Stomach (tissue), 9 donors: ENCODE data around the gene PRKN. TPM values are rescaled to one million over a fixed set of nuclear protein-coding genes. Genes with fewer than 3 reads are reported as not detected.

Experiments used
- DNase-seq, 2 donors: peaks; one replicate each; pipeline versions ENCODE4 v3.0.0 to v3.0.0-alpha.2; 2013 to 2019
- H3K27ac ChIP-seq, 5 donors: fragments of 200-600 bp in 4 of 5; sonication (generic) in 4 of 5; one replicate each; pipeline ENCODE4 v1.5.1; 2013 to 2019; ENCODE audit warnings: mild to moderate bottlenecking in 1 of 5, moderate library complexity in 1 of 5
- H3K27me3 ChIP-seq, 3 donors: fragments of 200-600 bp; sonication (generic); one replicate each; pipeline ENCODE4 v1.5.1; 2017 to 2019; ENCODE audit warnings: mixed run types in 1 of 3
- H3K36me3 ChIP-seq, 4 donors: fragments of 200-600 bp; sonication (generic); 1 replicate in 3 of 4; 2 replicates in 1 of 4; pipeline ENCODE4 v1.5.1; 2016 to 2019
- H3K4me1 ChIP-seq, 4 donors: fragments of 200-600 bp; sonication (generic); one replicate each; pipeline ENCODE4 v1.5.1; 2016 to 2019
- H3K4me3 ChIP-seq, 4 donors: fragments of 200-600 bp; sonication (generic) in 3 of 4; one replicate each; pipeline ENCODE4 v1.5.1; 2016 to 2019; ENCODE audit warnings: mild to moderate bottlenecking in 1 of 4
- H3K9me3 ChIP-seq, 4 donors: fragments of 200-600 bp; sonication (generic); one replicate each; pipeline ENCODE4 v1.5.1; 2016 to 2019
- CTCF ChIP-seq, 7 experiments: fragments of 450-650 bp in 4 of 7; fragments of 200-600 bp in 3 of 7; sonication (generic) in 3 of 7; IDR thresholded peaks; one replicate each; pipeline ENCODE4 v1.5.1; 2016 to 2019; ENCODE audit warnings: antibody characterized with exemption in 7 of 7, control low read depth in 2 of 7, mild to moderate bottlenecking in 1 of 7
- EP300 ChIP-seq: sonication (generic); formaldehyde crosslinking; IDR thresholded peaks from one replicate; pipeline ENCODE4 v1.6.1; 2017; ENCODE audit warnings: antibody characterized with exemption
- POLR2A ChIP-seq, 4 donors: fragments of 450-650 bp; IDR thresholded peaks; one replicate each; pipeline ENCODE4 v1.6.1; 2016; ENCODE audit warnings: antibody characterized with exemption in 4 of 4, control low read depth in 2 of 4, mild to moderate bottlenecking in 1 of 4, moderate library complexity in 1 of 4
- POLR2AphosphoS5 ChIP-seq, 3 donors: sonication (generic); formaldehyde crosslinking; IDR thresholded peaks; one replicate each; pipeline ENCODE4 v1.6.1; 2016; ENCODE audit warnings: antibody characterized with exemption in 3 of 3
- WGBS, 5 donors: extraction: QIAGEN DNeasy Blood & Tissue Kit in 3 of 5; methylation state at CpG; one replicate each; pipeline versions ENCODE4 v1.1.5 to v1.1.7; 2013 to 2018; 5-methylcytosine and 5-hydroxymethylcytosine counted together
- intact Hi-C: fragments of 100-400 bp; cut with DNase I; formaldehyde crosslinking; loops from one replicate; pipeline ENCODE4 v1.15.1; 2023; ENCODE audit warnings: low total_unique reads
- polyA plus RNA-seq, 3 donors: library from polyadenylated mRNA; stranded (reverse); fragments of 200-250 nt; gene quantifications; one replicate each; pipeline ENCODE4 v1.2.3, GENCODE V29; 2013
- total RNA-seq, 5 donors: library from RNA; depleted of rRNA; stranded (reverse); fragments of >200 nt; gene quantifications; one replicate each; pipeline versions ENCODE4 v1.1.0 to v1.2.3, GENCODE V29; 2014 to 2016
- donor health status: healthy with polysubstance abuse.
- donor health status: Bipolar disorder and iron deficiency.
- donor health status: healthy.

Gene PRKN
- total and polyA plus RNA-seq, 8 donors: 0.68 to 19.8 (median 9.5) TPM

- TF ChIP-seq EP300 (no peak), POLR2A (IDR thresholded peaks at IDR 0.05) (no peak), CTCF (IDR thresholded peaks at IDR 0.05) (no peak), POLR2AphosphoS5 (IDR thresholded peaks at IDR 0.05) (no peak)
- Histone ChIP-seq H3K36me3 (no peaks in the 10 kb centered on the region), H3K27me3 (no peaks in the 10 kb centered on the region), H3K4me3 (no peak overlapping the region), H3K27ac (no peak overlapping the region), H3K9me3 (no peaks in the 10 kb centered on the region), H3K4me1 (peaks cover 0 to 23% (median 4%) of the 10 kb centered on the region in 4 donors)
- intact Hi-C loops: no loop called here
- WGBS, 5 donors: 88 to 100% (median 95%) methylated on average over 1 of the region's 1 CpG
- DNase-seq: no peak
These were observed 86.8 kb downstream of the PRKN start for GRCh38 chr6:162640756-162641155.

- Histone ChIP-seq H3K27ac (no peak overlapping the region), H3K4me1 (peaks cover 0 to 25% (median 4%) of the 10 kb centered on the region in 4 donors), H3K4me3 (no peak overlapping the region), H3K27me3 (no peaks in the 10 kb centered on the region), H3K36me3 (no peaks in the 10 kb centered on the region), H3K9me3 (no peaks in the 10 kb centered on the region)
- 73 to 84% (median 79%) methylated on average over 2 of the region's 2 CpGs for WGBS, 5 donors
- intact Hi-C loops: no loop called here
- no peak for TF ChIP-seq EP300
- TF ChIP-seq CTCF (IDR thresholded peaks at IDR 0.05): no peak
- no peak for TF ChIP-seq POLR2AphosphoS5 (IDR thresholded peaks at IDR 0.05)
- no peak for TF ChIP-seq POLR2A (IDR thresholded peaks at IDR 0.05)
- no peak for DNase-seq
These were observed 87.6 kb downstream of the PRKN start for GRCh38 chr6:162639951-162640350.

- no peak for DNase-seq
- WGBS, 5 donors: 62 to 67% (median 64%) methylated on average over 7 of the region's 7 CpGs
- Histone ChIP-seq H3K27ac (no peak overlapping the region), H3K9me3 (no peaks in the 10 kb centered on the region), H3K36me3 (no peaks in the 10 kb centered on the region), H3K4me3 (no peak overlapping the region), H3K4me1 (peaks cover 0 to 25% (median 4%) of the 10 kb centered on the region in 4 donors), H3K27me3 (no peaks in the 10 kb centered on the region)
- no peak for TF ChIP-seq CTCF (IDR thresholded peaks at IDR 0.05)
- no peak for TF ChIP-seq POLR2AphosphoS5 (IDR thresholded peaks at IDR 0.05)
- no peak for TF ChIP-seq EP300
- no peak for TF ChIP-seq POLR2A (IDR thresholded peaks at IDR 0.05)
- intact Hi-C loops: no loop called here
These were observed 88.5 kb downstream of the PRKN start for GRCh38 chr6:162638931-162639574.

GRCh38 chr6:162637317-162637716, 90.2 kb downstream of the PRKN start:
- intact Hi-C loops: no loop called here
- TF ChIP-seq EP300 (no peak), POLR2A (IDR thresholded peaks at IDR 0.05) (no peak), POLR2AphosphoS5 (IDR thresholded peaks at IDR 0.05) (no peak), CTCF (IDR thresholded peaks at IDR 0.05) (no peak)
- H3K36me3 ChIP-seq: no peaks in the 10 kb centered on the region
- DNase-seq: no peak
- WGBS, 5 donors: 80 to 96% (median 90%) methylated on average over 2 of the region's 2 CpGs
- H3K27me3 ChIP-seq: no peaks in the 10 kb centered on the region
- no peaks in the 10 kb centered on the region for H3K9me3 ChIP-seq
- H3K4me1 ChIP-seq: peaks cover 0 to 25% (median 4%) of the 10 kb centered on the region in 4 donors
- no peak overlapping the region for H3K27ac ChIP-seq
- no peak overlapping the region for H3K4me3 ChIP-seq
